ENCODE measurements around the gene UNC5B.

Gene UNC5B

GRCh38 chr10:71290331-71290730 is 78.0 kb downstream of the UNC5B start:
- TF ChIP-seq SPI1 (IDR thresholded peaks at IDR 0.05; ENCODE audit: borderline replicate concordance, low read depth) (no peak), CTCF (IDR thresholded peaks at IDR 0.05; ENCODE audit: insufficient read depth, low read length) (no peak), REST (IDR thresholded peaks at IDR 0.05; ENCODE audit: insufficient replicate concordance, low read depth) (no peak), POLR2AphosphoS5 (IDR thresholded peaks at IDR 0.05; ENCODE audit: low read depth) (no peak), GABPA (IDR thresholded peaks at IDR 0.05; ENCODE audit: low read depth) (no peak)
- Histone ChIP-seq H3K27me3 (ENCODE audit: insufficient read depth, poor library complexity, severe bottlenecking) (no peaks in the 10 kb centered on the region), H3K27ac (replicated peaks) (no peak overlapping the region)

GRCh38 chr10:71290806-71291527 is 78.6 kb downstream of the UNC5B start:
- no peak for DNase-seq (ENCODE audit: low read depth in 1 of 2, low spot score in 1 of 2)
- Histone ChIP-seq H3K27me3 (ENCODE audit: insufficient read depth, poor library complexity, severe bottlenecking) (no peaks in the 10 kb centered on the region), H3K4me3 (replicated peaks; ENCODE audit: insufficient read depth, low read length) (no peak overlapping the region), H3K27ac (replicated peaks) (no peak overlapping the region)
- TF ChIP-seq POLR2AphosphoS5 (IDR thresholded peaks at IDR 0.05; ENCODE audit: low read depth) (no peak), CTCF (IDR thresholded peaks at IDR 0.05; ENCODE audit: insufficient read depth, low read length) (no peak), SPI1 (IDR thresholded peaks at IDR 0.05; ENCODE audit: borderline replicate concordance, low read depth) (no peak)

More at GRCh38 chr10:71290331-71290730, 78.0 kb downstream of the UNC5B start:
- no peak overlapping the region for H3K4me3 ChIP-seq (replicated peaks; ENCODE audit: insufficient read depth, low read length)
- DNase-seq (ENCODE audit: low read depth in 1 of 2, low spot score in 1 of 2) = no peak

GRCh38 chr10:71291528-71291900 is 79.1 kb downstream of the UNC5B start:
- no peak overlapping the region for H3K27ac ChIP-seq (replicated peaks)
- no peak overlapping the region for H3K4me3 ChIP-seq (replicated peaks; ENCODE audit: insufficient read depth, low read length)
- no peak for DNase-seq (ENCODE audit: low read depth in 1 of 2, low spot score in 1 of 2)
- TF ChIP-seq SPI1 (IDR thresholded peaks at IDR 0.05; ENCODE audit: borderline replicate concordance, low read depth) (no peak), GABPA (IDR thresholded peaks at IDR 0.05; ENCODE audit: low read depth) (no peak), CTCF (IDR thresholded peaks at IDR 0.05; ENCODE audit: insufficient read depth, low read length) (no peak), REST (IDR thresholded peaks at IDR 0.05; ENCODE audit: insufficient replicate concordance, low read depth) (no peak), POLR2AphosphoS5 (IDR thresholded peaks at IDR 0.05; ENCODE audit: low read depth) (no peak)
- no peaks in the 10 kb centered on the region for H3K27me3 ChIP-seq (ENCODE audit: insufficient read depth, poor library complexity, severe bottlenecking)
